ENCODE results near the gene PDLIM4. TPM values are rescaled to one million over a fixed set of nuclear protein-coding genes. Genes with fewer than 3 reads are reported as not detected.

PDLIM4 gene
- total RNA-seq, 2 donors from 2014 or later, result not detected

GRCh38 chr5:132280371-132281240, 23.1 kb downstream of the PDLIM4 start:
- no peak overlapping the region for H3K27ac Mint-ChIP-seq
- DNase-seq, result no peak

GRCh38 chr5:132281856-132282614, 24.5 kb downstream of the PDLIM4 start:
- peaks cover 14% of the 10 kb centered on the region for H3K27me3 Mint-ChIP-seq
- no peaks in the 10 kb centered on the region for H3K9me3 ChIP-seq (ENCODE audit: control insufficient read depth, low read length, poor library complexity, severe bottlenecking)
- H3K36me3 Mint-ChIP-seq (ENCODE audit: low read depth), result peaks cover 2% of the 10 kb centered on the region
- H3K27ac Mint-ChIP-seq, result no peak overlapping the region
- DNase-seq (no peak), ATAC-seq (no peak)
- no peaks in the 10 kb centered on the region for H3K4me1 Mint-ChIP-seq
- no peak overlapping the region for H3K4me3 Mint-ChIP-seq

More at GRCh38 chr5:132280371-132281240, 23.1 kb downstream of the PDLIM4 start:
- Mint-ChIP-seq H3K4me3 (no peak overlapping the region), H3K36me3 (ENCODE audit: low read depth) (peaks cover 2% of the 10 kb centered on the region), H3K27me3 (peaks cover 23% of the 10 kb centered on the region), H3K4me1 (no peaks in the 10 kb centered on the region)
- H3K9me3 ChIP-seq (ENCODE audit: control insufficient read depth, low read length, poor library complexity, severe bottlenecking), result no peaks in the 10 kb centered on the region
- no peak for ATAC-seq

GRCh38 chr5:132283423-132284043, 26.0 kb downstream of the PDLIM4 start:
- H3K36me3 Mint-ChIP-seq (ENCODE audit: low read depth), result peaks cover 2% of the 10 kb centered on the region
- no peaks in the 10 kb centered on the region for H3K9me3 ChIP-seq (ENCODE audit: control insufficient read depth, low read length, poor library complexity, severe bottlenecking)
- no peak overlapping the region for H3K27ac Mint-ChIP-seq
- no peak overlapping the region for H3K4me3 Mint-ChIP-seq
- no peaks in the 10 kb centered on the region for H3K4me1 Mint-ChIP-seq
- no peak for DNase-seq
- H3K27me3 Mint-ChIP-seq, result peaks cover 17% of the 10 kb centered on the region
- no peak for ATAC-seq

- Mint-ChIP-seq H3K36me3 (ENCODE audit: low read depth) (no peaks in the 10 kb centered on the region), H3K27me3 (peaks cover 10% of the 10 kb centered on the region), H3K4me3 (no peak overlapping the region), H3K27ac (no peak overlapping the region), H3K4me1 (no peaks in the 10 kb centered on the region)
- DNase-seq (no peak), ATAC-seq (no peak)
- H3K9me3 ChIP-seq (ENCODE audit: control insufficient read depth, low read length, poor library complexity, severe bottlenecking), result no peaks in the 10 kb centered on the region
Observed at GRCh38 chr5:132289097-132289496, 31.6 kb downstream of the PDLIM4 start.

- DNase-seq, result no peak
- Mint-ChIP-seq H3K4me1 (peaks cover 12% of the 10 kb centered on the region), H3K27me3 (peaks cover 15% of the 10 kb centered on the region), H3K27ac (no peak overlapping the region), H3K36me3 (ENCODE audit: low read depth) (no peaks in the 10 kb centered on the region), H3K4me3 (no peak overlapping the region)
- ATAC-seq, result no peak
- no peaks in the 10 kb centered on the region for H3K9me3 ChIP-seq (ENCODE audit: control insufficient read depth, low read length, poor library complexity, severe bottlenecking)
Observed at GRCh38 chr5:132291026-132291425, 33.5 kb downstream of the PDLIM4 start.

GRCh38 chr5:132293066-132293991, 35.8 kb downstream of the PDLIM4 start:
- Mint-ChIP-seq H3K27ac (peak overlapping the region; percentile 21), H3K36me3 (ENCODE audit: low read depth) (no peaks in the 10 kb centered on the region), H3K4me3 (peak overlapping the region; percentile 94), H3K27me3 (peaks cover 18% of the 10 kb centered on the region), H3K4me1 (peaks cover 14% of the 10 kb centered on the region)
- no peaks in the 10 kb centered on the region for H3K9me3 ChIP-seq (ENCODE audit: control insufficient read depth, low read length, poor library complexity, severe bottlenecking)
- ATAC-seq, result peak; percentile 57
- DNase-seq, result peak; percentile 44 to 48 (median 48)

GRCh38 chr5:132293992-132294727, 36.7 kb downstream of the PDLIM4 start, which contains the start of gene SLC22A4:
Gene SLC22A4, plus strand, starts transcription at chr5:132294394. Its CDS starts 223 bp downstream, at chr5:132294617.
- no peaks in the 10 kb centered on the region for H3K36me3 Mint-ChIP-seq (ENCODE audit: low read depth)
- peaks cover 9% of the 10 kb centered on the region for H3K27me3 Mint-ChIP-seq
- peaks cover 14% of the 10 kb centered on the region for H3K4me1 Mint-ChIP-seq
- ATAC-seq (peak; percentile 83), DNase-seq (peak; percentile 54 to 58 (median 57))
- H3K9me3 ChIP-seq (ENCODE audit: control insufficient read depth, low read length, poor library complexity, severe bottlenecking), result no peaks in the 10 kb centered on the region
- H3K27ac Mint-ChIP-seq, result peak within 1 kb of the TSS; percentile 41
- peak within 1 kb of the TSS; percentile 94 for H3K4me3 Mint-ChIP-seq

GRCh38 chr5:132294728-132295504, 37.4 kb downstream of the PDLIM4 start:
- peak overlapping the region; percentile 94 for H3K4me3 Mint-ChIP-seq
- H3K9me3 ChIP-seq (ENCODE audit: control insufficient read depth, low read length, poor library complexity, severe bottlenecking), result no peaks in the 10 kb centered on the region
- peak in 2 of 3 donors; percentile 32 to 52 for DNase-seq
- peak; percentile 50 for ATAC-seq
- H3K4me1 Mint-ChIP-seq, result peaks cover 15% of the 10 kb centered on the region
- peaks cover 8% of the 10 kb centered on the region for H3K27me3 Mint-ChIP-seq
- H3K27ac Mint-ChIP-seq, result peak overlapping the region; percentile 41
- H3K36me3 Mint-ChIP-seq (ENCODE audit: low read depth), result no peaks in the 10 kb centered on the region

GRCh38 chr5:132295505-132296411, 38.3 kb downstream of the PDLIM4 start:
- ATAC-seq (no peak), DNase-seq (no peak)
- Mint-ChIP-seq H3K4me3 (peak overlapping the region; percentile 94), H3K27ac (no peak overlapping the region), H3K4me1 (peaks cover 16% of the 10 kb centered on the region), H3K27me3 (peaks cover 12% of the 10 kb centered on the region), H3K36me3 (ENCODE audit: low read depth) (no peaks in the 10 kb centered on the region)
- no peaks in the 10 kb centered on the region for H3K9me3 ChIP-seq (ENCODE audit: control insufficient read depth, low read length, poor library complexity, severe bottlenecking)

GRCh38 chr5:132296412-132297016, 39.0 kb downstream of the PDLIM4 start:
- H3K9me3 ChIP-seq (ENCODE audit: control insufficient read depth, low read length, poor library complexity, severe bottlenecking), result no peaks in the 10 kb centered on the region
- peaks cover 12% of the 10 kb centered on the region for H3K27me3 Mint-ChIP-seq
- no peak overlapping the region for H3K27ac Mint-ChIP-seq
- DNase-seq, result no peak
- ATAC-seq, result no peak
- H3K4me1 Mint-ChIP-seq, result peaks cover 16% of the 10 kb centered on the region
- H3K36me3 Mint-ChIP-seq (ENCODE audit: low read depth), result no peaks in the 10 kb centered on the region
- no peak overlapping the region for H3K4me3 Mint-ChIP-seq

Measured in T-helper 17 cell (primary cell).